HFF-Myc (cell line): ENCODE results near the gene SLC47A1.
"Not testable (repeated sequence)": the region's sequence is repeated elsewhere in the genome, so short reads cannot be mapped to it uniquely, and the experiment has no call there.

ENCODE experiments used
- DNase-seq: peaks from one replicate; pipeline ENCODE4 v3.0.0-alpha.2; 2011; ENCODE audit warnings: low read depth; ENCODE audit errors: extremely low read depth
- H3K4me3 ChIP-seq: replicated peaks from 2 replicates; pipeline ENCODE4 v1.5.1; 2011; ENCODE audit warnings: low read depth, mild to moderate bottlenecking, control low read depth, low read length
- CTCF ChIP-seq: IDR thresholded peaks from 2 replicates; pipeline ENCODE4 v1.5.1; 2012; ENCODE audit warnings: mild to moderate bottlenecking, low read depth, low read length, control low read depth; ENCODE audit errors: missing control alignments

Gene SLC47A1

GRCh38 chr17:19579867-19580565 is 46.4 kb downstream of the SLC47A1 start:
- no peak for TF ChIP-seq CTCF
- peak overlapping the region; percentile 9; the same call in 1 of the 2 replicates for H3K4me3 ChIP-seq
- DNase-seq: no peak

- not testable (repeated sequence) for DNase-seq, H3K4me3 ChIP-seq
These were observed 46.9 kb downstream of the SLC47A1 start for GRCh38 chr17:19580566-19580920.

- DNase-seq, H3K4me3 ChIP-seq: not testable (repeated sequence)
These were observed 48.5 kb downstream of the SLC47A1 start for GRCh38 chr17:19582152-19582551.

GRCh38 chr17:19583871-19584270 is 50.2 kb downstream of the SLC47A1 start:
- DNase-seq: no peak
- H3K4me3 ChIP-seq: no peak overlapping the region
- no peak for TF ChIP-seq CTCF

GRCh38 chr17:19590451-19590850 is 56.8 kb downstream of the SLC47A1 start:
- no peak overlapping the region for H3K4me3 ChIP-seq
- TF ChIP-seq CTCF: no peak
- no peak for DNase-seq

GRCh38 chr17:19590912-19591551 is 57.4 kb downstream of the SLC47A1 start:
- no peak for TF ChIP-seq CTCF
- no peak overlapping the region for H3K4me3 ChIP-seq
- no peak for DNase-seq

- DNase-seq: no peak
- TF ChIP-seq CTCF: no peak
- no peak overlapping the region for H3K4me3 ChIP-seq
These were observed 58.7 kb downstream of the SLC47A1 start for GRCh38 chr17:19592316-19592715.

GRCh38 chr17:19596869-19597268 is 63.2 kb downstream of the SLC47A1 start:
- H3K4me3 ChIP-seq: no peak overlapping the region
- DNase-seq: no peak
- TF ChIP-seq CTCF: no peak
